Activated CD8-positive, alpha-beta T cell treated with anti-CD3 and anti-CD28 coated beads for 36 hours (primary cell): Measurements from ENCODE around the gene SRRM3. TPM values are rescaled to one million over a fixed set of nuclear protein-coding genes. Genes with fewer than 3 reads are reported as not detected.
"Not testable (repeated sequence)": the region's sequence is repeated elsewhere in the genome, so short reads cannot be mapped to it uniquely, and the experiment has no call there.

ENCODE experiments used
- ATAC-seq: fragments of 200-7000 bp; cut with Tn5 transposase; one replicate; pipeline ENCODE4 v1.10.0; 2021; ENCODE audit warnings: mild to moderate bottlenecking, moderate library complexity
- CTCF ChIA-PET: fragments of 350-600 bp; sonication (Branson Sonifier 250); formaldehyde crosslinking; loops from one replicate; lab custom pipeline; 2021; ENCODE audit warnings: antibody characterized with exemption; lab: Charles Lee
- POLR2A ChIA-PET: fragments of 350-600 bp; sonication (Branson Sonifier 250); formaldehyde crosslinking; loops from one replicate; lab custom pipeline; 2021; ENCODE audit warnings: antibody characterized with exemption; lab: Charles Lee
- DNase-seq: peaks from one replicate; pipeline ENCODE4 v3.0.0-alpha.2; 2020
- H3K27ac Mint-ChIP-seq: one replicate; pipeline ENCODE4 v1.8.0; 2021; ENCODE audit warnings: mild to moderate bottlenecking, mixed read lengths
- H3K27me3 Mint-ChIP-seq: one replicate; pipeline ENCODE4 v1.8.0; 2021; ENCODE audit warnings: mixed read lengths
- H3K36me3 Mint-ChIP-seq: one replicate; pipeline ENCODE4 v1.8.0; 2021; ENCODE audit warnings: low read depth, mixed read lengths
- H3K4me1 Mint-ChIP-seq: one replicate; pipeline ENCODE4 v1.8.0; 2021; ENCODE audit warnings: low read depth, mixed read lengths
- H3K4me3 Mint-ChIP-seq: one replicate; pipeline ENCODE4 v1.8.0; 2021; ENCODE audit warnings: mild to moderate bottlenecking, moderate library complexity, mixed read lengths
- H3K9me3 Mint-ChIP-seq: one replicate; pipeline ENCODE4 v1.8.0; 2021; ENCODE audit warnings: mixed read lengths
- intact Hi-C: fragments of 100-400 bp; cut with micrococcal nuclease; formaldehyde crosslinking; loops from one replicate; pipeline ENCODE4 v1.10.0; 2022
- total RNA-seq, 2 experiments: library from RNA; stranded (reverse); gene quantifications; one replicate each; pipeline ENCODE4 v1.2.3, GENCODE V29; 2021
- TF ChIP-seq, protein P1 (sequence below): fragments of 200-600 bp; IDR thresholded peaks from one replicate; pipeline ENCODE4 v1.8.0; 2022; ENCODE audit warnings: antibody characterized with exemption, mild to moderate bottlenecking

The SRRM3 gene
- total RNA-seq, 2 experiments from 2014 or later = not detected

DNA sequence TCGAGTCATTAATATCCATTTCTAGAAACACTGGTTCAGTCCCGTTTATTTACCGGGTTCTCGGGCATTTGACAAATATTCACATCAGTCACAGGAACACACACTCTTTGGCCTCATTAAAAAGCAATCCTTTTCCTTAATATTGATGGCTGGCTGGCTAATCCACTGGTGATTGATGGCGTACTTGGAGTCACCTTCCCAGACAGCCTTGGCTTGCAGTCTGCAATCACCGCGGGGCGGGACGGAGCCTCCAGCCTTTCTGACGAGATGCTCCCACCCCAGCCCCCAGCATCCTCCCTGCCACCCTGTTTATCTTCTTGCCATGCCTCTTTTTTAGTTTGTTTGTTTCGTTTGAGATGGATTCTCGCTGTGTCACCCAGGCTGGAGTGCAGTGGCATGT lies 36.6 kb downstream of the SRRM3 start:
- H3K9me3 Mint-ChIP-seq = no peaks in the 10 kb centered on the region
- H3K4me1 Mint-ChIP-seq = peaks cover 6% of the 10 kb centered on the region
- ChIA-PET POLR2A (no interaction called here), CTCF (no interaction called here)
- peaks cover 25% of the 10 kb centered on the region for H3K27me3 Mint-ChIP-seq
- intact Hi-C loops = no loop called here
- H3K36me3 Mint-ChIP-seq = no peaks in the 10 kb centered on the region
- H3K4me3 Mint-ChIP-seq = no peak overlapping the region
- TF ChIP-seq, protein P1, sequence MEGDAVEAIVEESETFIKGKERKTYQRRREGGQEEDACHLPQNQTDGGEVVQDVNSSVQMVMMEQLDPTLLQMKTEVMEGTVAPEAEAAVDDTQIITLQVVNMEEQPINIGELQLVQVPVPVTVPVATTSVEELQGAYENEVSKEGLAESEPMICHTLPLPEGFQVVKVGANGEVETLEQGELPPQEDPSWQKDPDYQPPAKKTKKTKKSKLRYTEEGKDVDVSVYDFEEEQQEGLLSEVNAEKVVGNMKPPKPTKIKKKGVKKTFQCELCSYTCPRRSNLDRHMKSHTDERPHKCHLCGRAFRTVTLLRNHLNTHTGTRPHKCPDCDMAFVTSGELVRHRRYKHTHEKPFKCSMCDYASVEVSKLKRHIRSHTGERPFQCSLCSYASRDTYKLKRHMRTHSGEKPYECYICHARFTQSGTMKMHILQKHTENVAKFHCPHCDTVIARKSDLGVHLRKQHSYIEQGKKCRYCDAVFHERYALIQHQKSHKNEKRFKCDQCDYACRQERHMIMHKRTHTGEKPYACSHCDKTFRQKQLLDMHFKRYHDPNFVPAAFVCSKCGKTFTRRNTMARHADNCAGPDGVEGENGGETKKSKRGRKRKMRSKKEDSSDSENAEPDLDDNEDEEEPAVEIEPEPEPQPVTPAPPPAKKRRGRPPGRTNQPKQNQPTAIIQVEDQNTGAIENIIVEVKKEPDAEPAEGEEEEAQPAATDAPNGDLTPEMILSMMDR = no peak
- no peak for DNase-seq
- ATAC-seq = no peak
- H3K27ac Mint-ChIP-seq = no peak overlapping the region

DNA sequence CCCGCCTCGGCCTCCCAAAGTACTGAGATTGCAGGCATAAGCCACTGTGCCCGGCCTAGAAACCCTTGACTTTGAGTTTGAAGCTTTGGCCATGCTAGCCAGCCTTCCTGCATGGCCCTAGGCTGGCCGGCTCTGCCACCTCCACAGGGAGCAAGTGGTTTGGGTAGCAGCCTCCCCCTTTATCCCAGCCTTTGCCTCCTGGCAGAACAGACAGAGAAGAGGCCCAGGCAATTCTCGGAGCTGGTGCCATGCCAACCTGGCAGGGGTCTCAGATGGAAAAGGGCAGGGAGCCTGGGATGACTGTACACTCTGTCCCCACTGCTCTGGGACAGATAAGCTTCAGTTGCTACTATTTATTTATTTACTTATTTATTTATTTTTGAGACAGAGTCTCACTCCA lies 39.4 kb downstream of the SRRM3 start:
- intact Hi-C loops = no loop called here
- Mint-ChIP-seq H3K4me1 (no peaks in the 10 kb centered on the region), H3K27me3 (peaks cover 9% of the 10 kb centered on the region), H3K27ac (no peak overlapping the region), H3K9me3 (no peaks in the 10 kb centered on the region), H3K4me3 (no peak overlapping the region), H3K36me3 (no peaks in the 10 kb centered on the region)
- DNase-seq (no peak), ATAC-seq (no peak)
- CTCF ChIA-PET = no interaction called here
- TF ChIP-seq, protein P1 = no peak
- POLR2A ChIA-PET = no interaction called here

- CTCF ChIA-PET = interaction anchor here (0.6 to 0.9 kb wide), 2 partner anchors 30 to 39 kb away, joined by 3 read pairs; no protein-coding TSS in a partner anchor
- POLR2A ChIA-PET, ATAC-seq, intact Hi-C loops, H3K4me1 Mint-ChIP-seq, H3K27me3 Mint-ChIP-seq, H3K4me3 Mint-ChIP-seq, DNase-seq, H3K36me3 Mint-ChIP-seq, H3K27ac Mint-ChIP-seq, H3K9me3 Mint-ChIP-seq: not testable (repeated sequence)
These were observed 40.9 kb downstream of the SRRM3 start for GRCh38 chr7:76242517-76243063.

GRCh38 chr7:76244781-76245391 lies 43.2 kb downstream of the SRRM3 start:
- no peak for ATAC-seq
- Mint-ChIP-seq H3K4me1 (no peaks in the 10 kb centered on the region), H3K27ac (no peak overlapping the region), H3K36me3 (no peaks in the 10 kb centered on the region), H3K9me3 (no peaks in the 10 kb centered on the region), H3K27me3 (peaks cover 2% of the 10 kb centered on the region), H3K4me3 (no peak overlapping the region)
- DNase-seq = no peak
- POLR2A ChIA-PET = no interaction called here
- CTCF ChIA-PET = no interaction called here
- intact Hi-C loops = no loop called here
- TF ChIP-seq, protein P1 = no peak

DNA sequence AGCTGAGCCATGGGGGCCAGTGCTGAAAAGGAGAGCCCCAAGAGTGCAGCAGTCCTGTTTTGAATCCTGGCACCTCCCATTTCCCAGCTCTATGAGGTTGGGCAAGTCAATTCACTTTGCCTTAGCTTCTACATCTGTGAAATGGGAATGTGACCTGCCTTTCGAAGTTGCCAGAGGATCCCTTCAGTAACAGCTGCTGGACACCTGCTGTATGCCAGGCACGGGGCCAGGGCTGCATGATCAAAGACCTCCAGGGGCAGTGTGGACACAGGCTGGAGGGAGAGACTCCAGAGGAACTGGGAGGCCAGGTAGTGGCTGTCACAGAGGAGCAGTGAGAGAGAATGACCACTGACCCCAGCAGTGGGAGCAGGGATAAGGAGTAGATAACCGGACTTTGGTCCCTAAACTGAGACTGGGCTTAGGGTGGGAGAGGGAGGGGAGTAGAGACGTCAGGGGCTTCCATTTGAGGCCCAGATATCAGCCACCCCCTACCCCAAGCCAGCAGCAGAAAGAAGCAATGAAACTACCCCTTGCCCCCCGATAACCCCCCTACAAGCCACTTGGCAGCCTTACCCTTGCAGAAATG lies 45.2 kb downstream of the SRRM3 start:
- H3K36me3 Mint-ChIP-seq = no peaks in the 10 kb centered on the region
- no peaks in the 10 kb centered on the region for H3K9me3 Mint-ChIP-seq
- DNase-seq (no peak), ATAC-seq (no peak)
- H3K27ac Mint-ChIP-seq = no peak overlapping the region
- ChIA-PET CTCF (no interaction called here), POLR2A (no interaction called here)
- TF ChIP-seq, protein P1 = no peak
- H3K4me3 Mint-ChIP-seq = no peak overlapping the region
- peaks cover 2% of the 10 kb centered on the region for H3K27me3 Mint-ChIP-seq
- intact Hi-C loops = no loop called here
- H3K4me1 Mint-ChIP-seq = no peaks in the 10 kb centered on the region
